ENCODE measurements around the gene NDEL1.

The NDEL1 gene

DNA sequence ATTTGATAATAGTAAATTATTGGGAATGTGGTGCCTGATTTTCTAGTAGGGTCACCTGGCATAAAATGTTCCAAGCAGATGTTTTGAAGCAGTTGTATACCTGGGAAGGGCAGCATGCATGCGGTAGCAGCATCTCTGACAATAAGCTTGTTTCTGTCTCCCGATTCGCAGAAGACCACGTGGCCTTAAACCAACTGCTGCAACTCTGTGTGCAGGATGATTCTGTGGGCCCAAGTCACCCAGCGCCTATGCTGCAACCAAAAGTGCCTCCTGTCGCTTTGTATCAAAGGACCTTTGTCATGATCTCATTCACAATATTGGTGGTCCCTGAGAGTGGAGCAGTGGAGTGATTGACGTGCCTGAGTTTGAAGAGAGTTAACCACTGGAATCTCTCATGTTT, 8.1 kb downstream of the NDEL1 start:
- H3K4me3 ChIP-seq (ENCODE audit: insufficient read depth, low read length, poor library complexity, severe bottlenecking): no peak overlapping the region
- no peaks in the 10 kb centered on the region for H4K20me1 ChIP-seq (ENCODE audit: low read depth, low read length)
- H3K36me3 ChIP-seq (ENCODE audit: low read length): peaks cover 22% of the 10 kb centered on the region
- H3F3A ChIP-seq (ENCODE audit: insufficient read depth): no peaks in the 10 kb centered on the region; the same call in 1 of the 2 replicates
- H3K9ac ChIP-seq (ENCODE audit: low read length): no peak overlapping the region
- no peak overlapping the region for H3K4me2 ChIP-seq (ENCODE audit: low read depth, low read length, poor library complexity, severe bottlenecking)
- TF ChIP-seq, protein P1, sequence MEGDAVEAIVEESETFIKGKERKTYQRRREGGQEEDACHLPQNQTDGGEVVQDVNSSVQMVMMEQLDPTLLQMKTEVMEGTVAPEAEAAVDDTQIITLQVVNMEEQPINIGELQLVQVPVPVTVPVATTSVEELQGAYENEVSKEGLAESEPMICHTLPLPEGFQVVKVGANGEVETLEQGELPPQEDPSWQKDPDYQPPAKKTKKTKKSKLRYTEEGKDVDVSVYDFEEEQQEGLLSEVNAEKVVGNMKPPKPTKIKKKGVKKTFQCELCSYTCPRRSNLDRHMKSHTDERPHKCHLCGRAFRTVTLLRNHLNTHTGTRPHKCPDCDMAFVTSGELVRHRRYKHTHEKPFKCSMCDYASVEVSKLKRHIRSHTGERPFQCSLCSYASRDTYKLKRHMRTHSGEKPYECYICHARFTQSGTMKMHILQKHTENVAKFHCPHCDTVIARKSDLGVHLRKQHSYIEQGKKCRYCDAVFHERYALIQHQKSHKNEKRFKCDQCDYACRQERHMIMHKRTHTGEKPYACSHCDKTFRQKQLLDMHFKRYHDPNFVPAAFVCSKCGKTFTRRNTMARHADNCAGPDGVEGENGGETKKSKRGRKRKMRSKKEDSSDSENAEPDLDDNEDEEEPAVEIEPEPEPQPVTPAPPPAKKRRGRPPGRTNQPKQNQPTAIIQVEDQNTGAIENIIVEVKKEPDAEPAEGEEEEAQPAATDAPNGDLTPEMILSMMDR (IDR thresholded peaks at IDR 0.05; ENCODE audit: insufficient read depth, low read length, poor library complexity, severe bottlenecking): no peak
- TF ChIP-seq EZH2phosphoT487 (conservative IDR thresholded peaks at IDR 0.05; ENCODE audit: low read length): no peak
- H3K9me3 ChIP-seq (ENCODE audit: insufficient read depth, low read length): no peaks in the 10 kb centered on the region
- H3K79me2 ChIP-seq (ENCODE audit: insufficient read depth, low read length): peaks cover 53% of the 10 kb centered on the region
- H3K27me3 ChIP-seq (ENCODE audit: low read length): no peaks in the 10 kb centered on the region
- no peaks in the 10 kb centered on the region for H3K9me2 ChIP-seq (replicated peaks; ENCODE audit: insufficient read depth, low read length)
- no peak overlapping the region for H2AFZ ChIP-seq (ENCODE audit: low read depth, low read length, severe bottlenecking)
- H3K27ac ChIP-seq (ENCODE audit: low read depth, low read length): no peak overlapping the region

DNA sequence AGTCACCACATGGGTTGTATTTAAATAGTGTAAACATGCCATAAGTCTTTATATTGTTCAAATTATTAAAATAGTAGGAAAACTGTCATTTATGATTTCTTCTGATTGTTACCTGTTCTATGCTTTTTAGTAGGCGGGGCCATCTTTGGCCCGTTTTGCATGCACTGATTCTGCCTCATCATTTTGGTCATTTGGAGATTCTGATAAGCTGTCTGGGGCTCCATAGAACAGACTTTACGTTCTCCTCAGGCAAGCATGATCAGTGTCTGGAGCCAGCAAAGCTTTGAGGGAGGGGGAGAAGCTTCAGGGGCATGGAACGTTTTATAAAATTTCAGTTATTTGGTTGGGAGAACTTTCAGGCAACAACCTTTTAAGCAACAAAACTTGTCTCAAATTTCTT, 8.8 kb downstream of the NDEL1 start:
- TF ChIP-seq, protein P1 (IDR thresholded peaks at IDR 0.05; ENCODE audit: insufficient read depth, low read length, poor library complexity, severe bottlenecking): no peak
- no peak for TF ChIP-seq EZH2phosphoT487 (conservative IDR thresholded peaks at IDR 0.05; ENCODE audit: low read length)
- Histone ChIP-seq H4K20me1 (ENCODE audit: low read depth, low read length) (no peaks in the 10 kb centered on the region), H3K27me3 (ENCODE audit: low read length) (no peaks in the 10 kb centered on the region), H3K4me3 (ENCODE audit: insufficient read depth, low read length, poor library complexity, severe bottlenecking) (no peak overlapping the region), H2AFZ (ENCODE audit: low read depth, low read length, severe bottlenecking) (no peak overlapping the region), H3K27ac (ENCODE audit: low read depth, low read length) (no peak overlapping the region), H3K4me2 (ENCODE audit: low read depth, low read length, poor library complexity, severe bottlenecking) (no peak overlapping the region), H3K79me2 (ENCODE audit: insufficient read depth, low read length) (peaks cover 47% of the 10 kb centered on the region), H3K36me3 (ENCODE audit: low read length) (peaks cover 23% of the 10 kb centered on the region), H3K9me3 (ENCODE audit: insufficient read depth, low read length) (no peaks in the 10 kb centered on the region), H3K9ac (ENCODE audit: low read length) (no peak overlapping the region), H3F3A (ENCODE audit: insufficient read depth) (no peaks in the 10 kb centered on the region; the same call in 1 of the 2 replicates), H3K9me2 (replicated peaks; ENCODE audit: insufficient read depth, low read length) (no peaks in the 10 kb centered on the region)

DNA sequence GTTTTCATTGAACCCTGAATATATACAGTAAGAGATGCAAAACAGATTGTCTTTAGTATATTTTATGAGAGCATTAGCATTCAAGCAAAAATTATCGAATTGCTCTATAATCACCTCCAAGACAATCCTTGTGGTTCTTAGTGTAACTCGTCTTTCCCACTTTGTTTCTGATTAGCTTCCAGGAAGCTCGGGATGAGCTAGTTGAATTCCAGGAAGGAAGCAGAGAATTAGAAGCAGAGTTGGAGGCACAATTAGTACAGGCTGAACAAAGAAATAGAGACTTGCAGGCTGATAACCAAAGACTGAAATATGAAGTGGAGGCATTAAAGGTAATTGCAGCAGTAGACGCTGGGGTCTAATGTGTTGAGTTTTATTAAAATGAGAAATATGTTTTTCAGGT, 9.9 kb downstream of the NDEL1 start:
- Histone ChIP-seq H3K27ac (ENCODE audit: low read depth, low read length) (no peak overlapping the region), H3K9me3 (ENCODE audit: insufficient read depth, low read length) (no peaks in the 10 kb centered on the region), H2AFZ (ENCODE audit: low read depth, low read length, severe bottlenecking) (no peak overlapping the region), H3K36me3 (ENCODE audit: low read length) (peaks cover 26% of the 10 kb centered on the region), H3K79me2 (ENCODE audit: insufficient read depth, low read length) (peaks cover 37% of the 10 kb centered on the region), H3K9me2 (replicated peaks; ENCODE audit: insufficient read depth, low read length) (no peaks in the 10 kb centered on the region), H3K9ac (ENCODE audit: low read length) (no peak overlapping the region), H3K27me3 (ENCODE audit: low read length) (no peaks in the 10 kb centered on the region), H3K4me2 (ENCODE audit: low read depth, low read length, poor library complexity, severe bottlenecking) (no peak overlapping the region), H4K20me1 (ENCODE audit: low read depth, low read length) (no peaks in the 10 kb centered on the region), H3K4me3 (ENCODE audit: insufficient read depth, low read length, poor library complexity, severe bottlenecking) (no peak overlapping the region), H3F3A (ENCODE audit: insufficient read depth) (no peaks in the 10 kb centered on the region; the same call in 1 of the 2 replicates)
- TF ChIP-seq EZH2phosphoT487 (conservative IDR thresholded peaks at IDR 0.05; ENCODE audit: low read length): no peak
- TF ChIP-seq, protein P1 (IDR thresholded peaks at IDR 0.05; ENCODE audit: insufficient read depth, low read length, poor library complexity, severe bottlenecking): no peak

All from SU-DHL-6 (cell line).